H1 (cell line): ENCODE measurements around the gene AQP12A. TPM values are rescaled to one million over a fixed set of nuclear protein-coding genes. Genes with fewer than 3 reads are reported as not detected.

ENCODE experiments used
- CTCF ChIA-PET: fragments of 300-600 bp; sonication (Branson Sonifier 250); formaldehyde crosslinking; loops from one replicate; lab custom pipeline; 2021; ENCODE audit not compliant: partially characterized antibody; lab: Charles Lee
- POLR2A ChIA-PET: fragments of 300-600 bp; sonication (Branson Sonifier 250); formaldehyde crosslinking; loops from one replicate; lab custom pipeline; 2021; ENCODE audit warnings: inconsistent platforms; ENCODE audit not compliant: partially characterized antibody; lab: Charles Lee
- DNase-seq, 2 experiments: peaks; one replicate each; pipeline versions ENCODE4 v3.0.0 to v3.0.0-alpha.2; 2010 to 2022; ENCODE audit warnings: low spot score in 2 of 2, low read depth in 1 of 2, mixed read lengths in 1 of 2
- FAIRE-seq: peaks from 2 replicates; lab custom pipeline; 2011; peaks lifted over from hg19 to GRCh38; lab: Jason Lieb, UNC
- H2AFZ ChIP-seq: 2 replicates; pipeline ENCODE4 v1.8.1; 2012; ENCODE audit warnings: low read length, inconsistent platforms
- H2AK5ac ChIP-seq: 2 replicates; pipeline ENCODE4 v1.6.1; 2013; ENCODE audit warnings: low read depth, low read length
- H2BK120ac ChIP-seq: replicated peaks from 2 replicates; pipeline ENCODE3; 2013; ENCODE audit warnings: low read depth, low read length, inconsistent platforms
- H2BK12ac ChIP-seq: 2 replicates; pipeline ENCODE4 v1.6.1; 2013; ENCODE audit warnings: low read depth, low read length
- H2BK15ac ChIP-seq: 2 replicates; pipeline ENCODE4 v1.6.1; 2013; ENCODE audit warnings: low read length
- H2BK20ac ChIP-seq: 2 replicates; pipeline ENCODE4 v1.6.1; 2013; ENCODE audit warnings: low read length
- H2BK5ac ChIP-seq: 2 replicates; pipeline ENCODE4 v1.6.1; 2013; ENCODE audit warnings: low read depth, low read length
- H3K14ac ChIP-seq: 2 replicates; pipeline ENCODE4 v1.6.1; 2013; ENCODE audit warnings: inconsistent platforms; ENCODE audit not compliant: insufficient read length
- H3K18ac ChIP-seq: 2 replicates; pipeline ENCODE4 v1.6.1; 2013; ENCODE audit warnings: low read length; ENCODE audit errors: extremely low read depth
- H3K23ac ChIP-seq: 2 replicates; pipeline ENCODE4 v1.6.1; 2013; ENCODE audit warnings: inconsistent platforms; ENCODE audit not compliant: insufficient read length
- H3K23me2 ChIP-seq: 2 replicates; pipeline ENCODE4 v1.6.1; 2013; ENCODE audit warnings: low read depth, low read length
- H3K27ac ChIP-seq: 2 replicates; pipeline ENCODE4 v1.6.1; 2011; ENCODE audit warnings: low read depth, low read length, inconsistent platforms
- H3K27me3 ChIP-seq, 4 experiments: replicated peaks in 1 of 4; 1 replicate in 1 of 4; 2 replicates in 3 of 4; pipeline versions ENCODE4 v1.6.1 to v1.8.1; 2011 to 2013; ENCODE audit warnings: low read length in 3 of 4, mild to moderate bottlenecking in 3 of 4, inconsistent platforms in 2 of 4, mixed read lengths in 2 of 4, moderate library complexity in 1 of 4; ENCODE audit not compliant: control insufficient read depth in 3 of 4, insufficient read depth in 3 of 4; ENCODE audit errors: extremely low read depth in 1 of 4
- H3K36me3 ChIP-seq, 4 experiments: 2 replicates each; pipeline versions ENCODE4 v1.6.1 to v1.8.1; 2011 to 2013; ENCODE audit warnings: mild to moderate bottlenecking in 4 of 4, low read length in 3 of 4, moderate library complexity in 2 of 4, control low read depth in 1 of 4, inconsistent platforms in 1 of 4; ENCODE audit not compliant: insufficient read depth in 4 of 4, control insufficient read depth in 2 of 4
- H3K4ac ChIP-seq: replicated peaks from 2 replicates; pipeline ENCODE3; 2013; ENCODE audit warnings: low read length, low read depth, mixed read lengths, inconsistent platforms; ENCODE audit not compliant: insufficient read length
- H3K4me1 ChIP-seq, 4 experiments: replicated peaks in 1 of 4; 1 replicate in 1 of 4; 2 replicates in 3 of 4; pipeline versions ENCODE4 v1.6.1 to v1.8.1; 2011 to 2013; ENCODE audit warnings: low read length in 3 of 4, inconsistent platforms in 2 of 4, mixed read lengths in 1 of 4; ENCODE audit not compliant: insufficient read depth in 4 of 4, control insufficient read depth in 3 of 4
- H3K4me2 ChIP-seq, 2 experiments: 2 replicates each; pipeline versions ENCODE4 v1.6.1 to v1.8.1; 2011 to 2013; ENCODE audit warnings: low read depth in 2 of 2, low read length in 2 of 2, control low read depth in 1 of 2, inconsistent platforms in 1 of 2, mild to moderate bottlenecking in 1 of 2; ENCODE audit not compliant: insufficient read depth in 1 of 2
- H3K4me3 ChIP-seq, 4 experiments: fragments of 200-600, 300-600 bp in 1 of 4; sonication (generic), shearing (Covaris generic), sonication (Bioruptor Twin) in 1 of 4; 2 replicates each; pipeline versions ENCODE4 v1.5.1 to v1.8.1; 2011 to 2016; ENCODE audit warnings: low read length in 4 of 4, low read depth in 3 of 4, control low read depth in 2 of 4, inconsistent platforms in 2 of 4, mild to moderate bottlenecking in 2 of 4, mixed read lengths in 1 of 4, moderate library complexity in 1 of 4; ENCODE audit not compliant: insufficient read depth in 2 of 4; ENCODE audit errors: extremely low read depth in 1 of 4
- H3K56ac ChIP-seq: replicated peaks from 2 replicates; pipeline ENCODE3; 2013; ENCODE audit warnings: low read depth, mild to moderate bottlenecking, mixed read lengths, low read length, inconsistent platforms; ENCODE audit not compliant: insufficient read length
- H3K79me1 ChIP-seq: 2 replicates; pipeline ENCODE4 v1.6.1; 2013; ENCODE audit warnings: low read depth, low read length, control low read depth
- H3K79me2 ChIP-seq, 2 experiments: 2 replicates each; pipeline versions ENCODE4 v1.6.1 to v1.8.1; 2012 to 2013; ENCODE audit warnings: low read length in 2 of 2, mild to moderate bottlenecking in 2 of 2, inconsistent platforms in 1 of 2; ENCODE audit not compliant: insufficient read depth in 2 of 2, control insufficient read depth in 1 of 2
- H3K9ac ChIP-seq, 4 experiments: replicated peaks in 1 of 4; 1 replicate in 1 of 4; 2 replicates in 3 of 4; pipeline versions ENCODE4 v1.6.1 to v1.8.1; 2011 to 2013; ENCODE audit warnings: low read depth in 3 of 4, low read length in 3 of 4, control low read depth in 2 of 4, mild to moderate bottlenecking in 2 of 4, moderate library complexity in 2 of 4, inconsistent platforms in 1 of 4; ENCODE audit errors: extremely low read depth in 1 of 4
- H3K9me3 ChIP-seq, 2 experiments: 2 replicates each; pipeline versions ENCODE4 v1.6.1 to v1.8.1; 2012 to 2013; ENCODE audit warnings: mild to moderate bottlenecking in 2 of 2, moderate library complexity in 2 of 2, control low read depth in 1 of 2, inconsistent platforms in 1 of 2, low read depth in 1 of 2, low read length in 1 of 2, mixed read lengths in 1 of 2; ENCODE audit not compliant: insufficient read depth in 2 of 2
- H4K20me1 ChIP-seq, 2 experiments: replicated peaks in 1 of 2; 2 replicates each; pipeline versions ENCODE3 to v1.8.1; 2011 to 2013; ENCODE audit warnings: inconsistent platforms in 2 of 2, low read length in 2 of 2, mild to moderate bottlenecking in 1 of 2; ENCODE audit not compliant: insufficient read depth in 2 of 2, control insufficient read depth in 1 of 2
- H4K5ac ChIP-seq: 2 replicates; pipeline ENCODE4 v1.6.1; 2013; ENCODE audit warnings: low read length, low read depth, mixed read lengths, inconsistent platforms; ENCODE audit not compliant: insufficient read length
- H4K8ac ChIP-seq: 2 replicates; pipeline ENCODE4 v1.8.0; 2013; ENCODE audit warnings: mild to moderate bottlenecking, moderate library complexity, low read length, inconsistent platforms; ENCODE audit not compliant: insufficient read depth; ENCODE audit errors: extremely low read depth
- H4K91ac ChIP-seq: replicated peaks from 2 replicates; pipeline ENCODE3; 2013; ENCODE audit warnings: low read length, mixed read lengths, inconsistent platforms; ENCODE audit not compliant: insufficient read length
- CTBP2 ChIP-seq: IDR thresholded peaks from 2 replicates; pipeline ENCODE4 v1.7.0; 2011; ENCODE audit warnings: borderline replicate concordance, mild to moderate bottlenecking, moderate library complexity, mixed read lengths, low read length; ENCODE audit not compliant: insufficient read depth, insufficient read length
- EP300 ChIP-seq, 2 experiments: IDR thresholded peaks; 1 replicate in 1 of 2; 2 replicates in 1 of 2; pipeline ENCODE4 v1.6.1; 2011 to 2012; ENCODE audit warnings: low read depth in 2 of 2, low read length in 2 of 2, mild to moderate bottlenecking in 2 of 2, borderline replicate concordance in 1 of 2, inconsistent platforms in 1 of 2, moderate library complexity in 1 of 2
- JUN ChIP-seq: IDR thresholded peaks from 2 replicates; pipeline ENCODE4 v1.6.1; 2011; ENCODE audit warnings: low read depth, mild to moderate bottlenecking, improper control_type of control experiment, low read length
- KDM1A ChIP-seq: fragments of 200-600, 300-600 bp; sonication (generic); IDR thresholded peaks from 2 replicates; pipeline ENCODE4 v1.7.1; 2016; ENCODE audit warnings: mild to moderate bottlenecking, low read length, borderline replicate concordance
- MAFK ChIP-seq: IDR thresholded peaks from 2 replicates; pipeline ENCODE4 v1.6.1; 2012; ENCODE audit warnings: low read depth, mild to moderate bottlenecking, improper control_type of control experiment, low read length
- NRF1 ChIP-seq: IDR thresholded peaks from 2 replicates; pipeline ENCODE4 v1.6.1; 2011; ENCODE audit warnings: mild to moderate bottlenecking, low read depth, low read length, improper control_type of control experiment
- USF2 ChIP-seq: IDR thresholded peaks from 2 replicates; pipeline ENCODE4 v1.6.1; 2011; ENCODE audit warnings: low read length, improper control_type of control experiment
- WGBS, 2 experiments: shearing (Covaris generic) in 1 of 2; methylation state at CpG; one replicate each; pipeline versions ENCODE4 v1.1.6 to v1.1.7; 2013 to 2015; ENCODE audit warnings: low lambda C conversion rate in 2 of 2, mixed read lengths in 2 of 2, inconsistent platforms in 1 of 2, low coverage in 1 of 2, missing lambda C conversion rate in 1 of 2; ENCODE audit not compliant: insufficient replicate concordance in 2 of 2, insufficient coverage in 1 of 2, insufficient read length in 1 of 2; ENCODE audit errors: extremely low coverage in 1 of 2, missing lambda C conversion rate in 1 of 2; 5-methylcytosine and 5-hydroxymethylcytosine counted together
- polyA plus RNA-seq, 7 experiments: library from polyadenylated mRNA; depleted of rRNA in 3 of 7; stranded (reverse) in 5 of 7; unstranded in 2 of 7; fragments of >200 nt in 5 of 7; fragments of 200-250 nt in 2 of 7; gene quantifications; 1 replicate in 5 of 7; 2 replicates in 1 of 7; 4 replicates in 1 of 7; pipeline versions ENCODE4 v1.2.1 to v1.2.3, GENCODE V29; 2011 to 2013; ENCODE audit warnings: missing spikeins in 2 of 7, mixed read lengths in 2 of 7
- total RNA-seq: library from RNA; stranded (reverse); fragmentation: NEBNext Ultra II Directional; extraction: Animal tissue kit (Norgen Biotek cat#: 25700); gene quantifications from 2 replicates; pipeline ENCODE4 v1.2.1, GENCODE V29; 2021
- TF ChIP-seq, protein P1 (sequence below): IDR thresholded peaks from 2 replicates; pipeline ENCODE4 v1.6.1; 2011; ENCODE audit warnings: low read depth, mild to moderate bottlenecking, low read length; ENCODE audit not compliant: insufficient read depth
- TF ChIP-seq, protein P2 (sequence below): IDR thresholded peaks from 2 replicates; pipeline ENCODE4 v1.6.1; 2012; ENCODE audit warnings: inconsistent platforms

The AQP12A gene
- total and polyA plus RNA-seq, 2 of the 8 experiments (the other 6 are each of a cell fraction or from before 2014, with no cell fraction given): not detected

DNA sequence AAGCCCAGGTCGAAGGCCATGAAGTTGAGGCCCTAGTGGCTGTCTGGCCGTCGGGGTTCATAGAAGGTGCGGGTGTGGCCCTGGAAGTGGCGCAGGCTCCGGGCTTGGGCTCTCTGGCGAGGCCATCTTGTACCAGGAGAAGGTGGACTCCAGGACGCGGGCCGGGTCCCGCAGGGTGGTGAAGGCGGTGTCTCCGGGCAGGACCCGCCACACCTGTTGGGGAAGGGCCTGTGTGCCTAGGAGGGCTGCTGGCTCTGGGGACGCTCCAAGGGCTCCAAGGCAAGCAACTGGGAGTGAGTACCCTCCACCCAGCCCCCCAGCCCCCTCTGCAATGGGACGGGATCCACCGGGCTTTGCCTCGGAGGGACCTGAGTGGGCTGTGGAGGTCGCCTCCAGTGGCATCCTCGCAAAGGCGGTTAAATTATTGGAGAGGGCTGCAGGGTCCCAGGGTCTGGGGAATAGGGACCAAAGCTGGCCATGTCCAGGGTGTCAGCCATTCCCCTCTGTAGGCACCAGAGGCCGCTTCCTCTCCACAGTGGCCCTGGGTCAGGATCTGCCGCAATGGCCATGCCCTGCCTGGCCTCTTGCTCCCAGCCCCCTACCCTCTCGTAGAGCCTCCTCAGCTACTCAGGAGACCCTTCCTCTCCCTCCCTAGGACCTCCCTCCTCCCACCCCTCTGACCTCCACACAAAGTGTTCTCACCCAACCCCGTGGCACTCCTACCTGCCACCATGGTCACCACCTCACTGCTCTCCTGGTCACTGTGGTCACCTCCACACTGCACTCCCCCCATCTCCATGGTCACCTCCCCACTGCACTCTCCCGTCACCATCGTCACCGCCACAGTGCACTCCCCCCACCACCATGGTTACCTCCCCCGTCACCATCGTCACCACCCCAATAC, 10.3 kb downstream of the AQP12A start:
- Histone ChIP-seq H4K91ac (no peak overlapping the region), H2BK12ac (no peak overlapping the region), H3K27me3 (no peaks in the 10 kb centered on the region), H4K20me1 (peaks cover 0 to 1% of the 10 kb centered on the region in 2 experiments), H3K9me3 (no peaks in the 10 kb centered on the region), H3K4ac (no peak overlapping the region), H2AK5ac (no peak overlapping the region), H3K56ac (no peak overlapping the region), H2BK5ac (no peak overlapping the region), H3K36me3 (no peaks in the 10 kb centered on the region), H2BK15ac (no peak overlapping the region), H4K5ac (no peak overlapping the region), H3K9ac (no peak overlapping the region), H4K8ac (no peak overlapping the region; the same call in none of the 2 replicates), H3K79me1 (no peaks in the 10 kb centered on the region), H2AFZ (no peak overlapping the region), H3K27ac (no peak overlapping the region), H2BK20ac (no peak overlapping the region), H3K14ac (no peak overlapping the region), H3K79me2 (no peaks in the 10 kb centered on the region), H3K18ac (no peak overlapping the region), H3K23ac (no peak overlapping the region), H3K23me2 (no peaks in the 10 kb centered on the region), H2BK120ac (no peak overlapping the region), H3K4me2 (no peak overlapping the region), H3K4me3 (no peak overlapping the region), H3K4me1 (no peaks in the 10 kb centered on the region)
- DNase-seq (no peak), FAIRE-seq (no peak)
- ChIA-PET CTCF (interaction anchor here (0.6 kb wide), 1 partner anchor 8 kb away, joined by 3 read pairs; no protein-coding TSS in a partner anchor), POLR2A (interaction anchor here (0.6 to 1.8 kb wide), 3 partner anchors 9 to 936 kb away, joined by 3 to 5 read pairs (median 4); partner anchors contain the start of gene ATG4B)
- 84% methylated on average over 27 of the region's 30 CpGs; no CpG with 5 or more reads in 1 of the 2 experiments for WGBS, 2 experiments
- TF ChIP-seq JUN: no peak
- TF ChIP-seq, protein P1, sequence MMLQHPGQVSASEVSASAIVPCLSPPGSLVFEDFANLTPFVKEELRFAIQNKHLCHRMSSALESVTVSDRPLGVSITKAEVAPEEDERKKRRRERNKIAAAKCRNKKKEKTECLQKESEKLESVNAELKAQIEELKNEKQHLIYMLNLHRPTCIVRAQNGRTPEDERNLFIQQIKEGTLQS: no peak
- TF ChIP-seq MAFK: no peak
- TF ChIP-seq NRF1: no peak
- TF ChIP-seq EP300 (IDR thresholded peaks at IDR 0.05; ENCODE audit: borderline replicate concordance in 1 of 2, low read depth in 2 of 2, low read length in 2 of 2): no peak
- TF ChIP-seq CTBP2: no peak
- TF ChIP-seq USF2: no peak
- TF ChIP-seq, protein P2, sequence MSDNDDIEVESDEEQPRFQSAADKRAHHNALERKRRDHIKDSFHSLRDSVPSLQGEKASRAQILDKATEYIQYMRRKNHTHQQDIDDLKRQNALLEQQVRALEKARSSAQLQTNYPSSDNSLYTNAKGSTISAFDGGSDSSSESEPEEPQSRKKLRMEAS: no peak
- no peak for TF ChIP-seq KDM1A
